ENCODE results near the gene NRXN3.

Gene NRXN3

DNA sequence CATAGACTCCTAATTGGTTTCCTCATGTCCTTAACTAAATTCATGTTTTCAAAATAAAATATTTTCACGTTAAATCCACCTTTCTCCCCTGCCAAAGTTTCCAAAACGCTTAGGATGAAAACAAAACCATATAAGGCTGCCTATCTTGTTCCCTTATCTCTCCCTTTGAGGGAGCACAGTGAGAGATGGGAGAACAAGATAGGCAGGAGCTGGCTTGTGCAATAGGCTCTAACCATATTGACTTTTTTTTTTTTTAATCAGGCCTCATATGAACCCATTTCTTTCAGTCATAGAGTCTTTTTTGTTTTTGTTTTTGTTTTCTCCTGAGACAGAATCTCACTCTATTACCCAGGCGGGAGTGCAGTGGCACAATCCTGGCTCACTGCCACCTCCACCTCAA lies 184.9 kb downstream of the NRXN3 start:
- DNase-seq (ENCODE audit: extremely low read depth, low read depth): no peak
- no peak overlapping the region for H3K4me3 ChIP-seq (replicated peaks; ENCODE audit: low read depth, low read length)

DNA sequence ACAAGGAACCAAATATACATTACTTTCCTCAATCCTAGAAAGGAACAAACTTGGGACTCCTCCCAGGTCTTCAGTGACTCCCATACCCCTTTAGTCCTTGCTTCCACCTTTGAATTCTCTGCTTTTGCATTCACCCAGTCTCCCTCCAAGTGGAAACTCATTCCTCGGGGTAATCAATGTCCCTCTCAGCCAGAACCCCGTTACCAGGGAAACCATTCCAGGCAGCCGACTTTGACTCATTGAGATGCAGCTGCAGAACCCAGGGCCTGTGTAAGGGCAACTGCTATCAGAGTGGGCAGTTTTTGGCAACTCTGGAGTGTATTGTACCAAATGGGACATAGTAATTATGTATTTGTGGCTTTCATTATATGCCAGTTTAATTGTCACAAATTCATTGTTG lies 186.2 kb downstream of the NRXN3 start:
- no peak overlapping the region for H3K4me3 ChIP-seq (replicated peaks; ENCODE audit: low read depth, low read length)
- TF ChIP-seq, protein P1, sequence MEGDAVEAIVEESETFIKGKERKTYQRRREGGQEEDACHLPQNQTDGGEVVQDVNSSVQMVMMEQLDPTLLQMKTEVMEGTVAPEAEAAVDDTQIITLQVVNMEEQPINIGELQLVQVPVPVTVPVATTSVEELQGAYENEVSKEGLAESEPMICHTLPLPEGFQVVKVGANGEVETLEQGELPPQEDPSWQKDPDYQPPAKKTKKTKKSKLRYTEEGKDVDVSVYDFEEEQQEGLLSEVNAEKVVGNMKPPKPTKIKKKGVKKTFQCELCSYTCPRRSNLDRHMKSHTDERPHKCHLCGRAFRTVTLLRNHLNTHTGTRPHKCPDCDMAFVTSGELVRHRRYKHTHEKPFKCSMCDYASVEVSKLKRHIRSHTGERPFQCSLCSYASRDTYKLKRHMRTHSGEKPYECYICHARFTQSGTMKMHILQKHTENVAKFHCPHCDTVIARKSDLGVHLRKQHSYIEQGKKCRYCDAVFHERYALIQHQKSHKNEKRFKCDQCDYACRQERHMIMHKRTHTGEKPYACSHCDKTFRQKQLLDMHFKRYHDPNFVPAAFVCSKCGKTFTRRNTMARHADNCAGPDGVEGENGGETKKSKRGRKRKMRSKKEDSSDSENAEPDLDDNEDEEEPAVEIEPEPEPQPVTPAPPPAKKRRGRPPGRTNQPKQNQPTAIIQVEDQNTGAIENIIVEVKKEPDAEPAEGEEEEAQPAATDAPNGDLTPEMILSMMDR (IDR thresholded peaks at IDR 0.05; ENCODE audit: low read depth, low read length, missing control alignments): no peak
- DNase-seq (ENCODE audit: extremely low read depth, low read depth): no peak

More for the DNA sequence above, 184.9 kb downstream of the NRXN3 start:
- TF ChIP-seq, protein P1 (IDR thresholded peaks at IDR 0.05; ENCODE audit: low read depth, low read length, missing control alignments): no peak

DNA sequence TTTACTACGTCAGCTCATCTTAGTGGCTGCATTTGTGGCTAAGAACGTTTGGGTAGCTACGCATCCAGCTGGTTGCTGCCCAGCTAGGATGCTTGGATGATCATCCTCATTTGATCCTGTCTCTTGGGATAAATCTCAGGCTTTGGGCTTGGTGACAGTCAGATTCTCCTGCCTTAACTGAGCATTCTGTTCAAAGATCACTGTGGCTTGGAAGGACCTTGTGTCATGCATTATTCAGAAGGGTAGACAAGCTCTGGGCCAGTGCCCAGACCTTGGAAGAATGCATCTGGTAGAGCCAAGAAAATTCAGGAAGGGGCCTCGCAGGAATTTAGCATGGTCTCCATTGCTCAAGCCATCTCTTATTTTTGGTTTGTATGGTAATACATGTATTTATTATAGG lies 188.4 kb downstream of the NRXN3 start:
- TF ChIP-seq, protein P1 (IDR thresholded peaks at IDR 0.05; ENCODE audit: low read depth, low read length, missing control alignments): no peak
- H3K4me3 ChIP-seq (replicated peaks; ENCODE audit: low read depth, low read length): no peak overlapping the region
- DNase-seq (ENCODE audit: extremely low read depth, low read depth): no peak

DNA sequence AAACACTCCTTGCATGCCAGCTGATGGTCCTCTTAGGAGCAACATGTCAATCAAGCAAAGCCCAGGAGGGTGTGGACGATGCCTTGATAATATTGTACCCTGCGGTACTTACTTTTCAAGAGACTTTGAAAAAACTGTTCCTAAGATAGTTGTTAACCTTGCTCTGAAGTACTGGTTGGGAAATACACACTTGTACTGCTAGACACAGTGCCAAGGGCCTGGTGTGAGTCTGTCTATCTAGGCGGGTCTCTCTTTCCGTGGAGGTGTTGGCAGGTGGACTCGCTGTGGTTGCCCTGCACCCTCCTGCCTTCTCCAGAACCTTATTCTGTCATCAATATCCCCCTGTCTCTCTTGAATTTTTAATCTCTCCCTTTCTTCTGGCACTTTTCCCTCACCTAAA lies 189.4 kb downstream of the NRXN3 start:
- DNase-seq (ENCODE audit: extremely low read depth, low read depth): no peak
- TF ChIP-seq, protein P1 (IDR thresholded peaks at IDR 0.05; ENCODE audit: low read depth, low read length, missing control alignments): no peak

DNA sequence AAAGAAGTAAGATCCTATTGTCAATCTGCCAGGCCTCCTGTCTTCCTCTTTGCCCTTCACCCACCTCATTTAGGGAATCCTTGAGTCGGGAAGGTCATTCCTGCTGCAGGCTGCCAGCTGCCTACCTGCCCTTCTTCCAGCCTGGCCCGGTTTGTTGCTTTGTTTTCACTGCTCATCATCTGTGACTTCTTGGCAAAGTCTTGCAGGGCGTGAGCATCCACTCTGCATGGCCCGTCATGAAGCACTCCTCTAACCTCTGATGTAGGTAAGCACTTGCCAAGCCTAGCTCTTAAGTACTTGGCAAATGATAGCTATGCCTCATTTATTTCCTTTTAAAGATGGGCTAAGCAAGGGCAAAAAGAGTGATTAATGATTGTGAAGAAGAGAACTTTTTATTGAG lies 192.8 kb downstream of the NRXN3 start:
- DNase-seq (ENCODE audit: extremely low read depth, low read depth): no peak
- no peak overlapping the region for H3K4me3 ChIP-seq (replicated peaks; ENCODE audit: low read depth, low read length)
- TF ChIP-seq, protein P1 (IDR thresholded peaks at IDR 0.05; ENCODE audit: low read depth, low read length, missing control alignments): no peak

More for the DNA sequence above, 189.4 kb downstream of the NRXN3 start:
- no peak overlapping the region for H3K4me3 ChIP-seq (replicated peaks; ENCODE audit: low read depth, low read length)

DNA sequence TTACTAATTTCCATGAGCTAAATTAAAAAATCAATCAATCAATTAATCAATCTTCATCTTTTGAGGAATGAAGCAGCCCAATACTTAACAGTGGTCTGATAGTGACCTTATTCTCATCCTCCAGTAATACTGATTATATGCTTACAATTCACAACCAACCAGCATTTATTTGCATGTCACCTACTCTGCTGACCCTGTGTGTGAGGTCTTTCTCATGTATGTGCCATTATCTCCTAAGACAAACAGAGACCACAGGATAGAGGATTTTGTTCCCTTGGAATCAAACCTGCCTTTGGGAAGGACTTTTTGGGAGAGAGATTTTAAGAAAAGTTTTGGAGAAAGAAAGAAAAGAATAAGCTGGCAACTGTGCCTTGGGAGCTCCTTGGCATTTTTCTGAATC lies 197.2 kb downstream of the NRXN3 start:
- no peak for DNase-seq (ENCODE audit: extremely low read depth, low read depth)
- H3K4me3 ChIP-seq (replicated peaks; ENCODE audit: low read depth, low read length): no peak overlapping the region
- TF ChIP-seq, protein P1 (IDR thresholded peaks at IDR 0.05; ENCODE audit: low read depth, low read length, missing control alignments): no peak

DNA sequence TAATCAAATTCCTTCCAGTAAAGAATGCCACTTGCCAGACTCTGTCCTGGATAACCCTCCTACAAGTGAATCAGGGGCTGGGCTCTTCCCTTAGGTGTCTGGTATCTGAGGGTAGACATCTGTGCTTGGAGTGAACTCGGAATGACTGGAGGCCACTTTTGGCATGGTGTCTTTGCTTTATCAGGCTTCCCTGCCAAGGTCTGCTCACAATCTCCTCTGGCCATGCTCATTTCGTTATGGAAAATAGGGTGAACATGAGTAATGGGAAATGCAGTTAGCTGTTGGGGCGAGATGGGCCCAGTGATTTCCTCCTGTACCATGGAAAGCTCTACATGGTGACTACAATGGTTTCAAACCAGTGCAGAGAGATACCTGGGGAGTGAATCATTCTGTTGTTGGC lies 212.9 kb downstream of the NRXN3 start:
- TF ChIP-seq, protein P1 (IDR thresholded peaks at IDR 0.05; ENCODE audit: low read depth, low read length, missing control alignments): no peak
- no peak for DNase-seq (ENCODE audit: extremely low read depth, low read depth)
- H3K4me3 ChIP-seq (replicated peaks; ENCODE audit: low read depth, low read length): no peak overlapping the region

All from HFF-Myc (cell line).